ENCODE measurements around the gene CPEB1. TPM values are rescaled to one million over a fixed set of nuclear protein-coding genes. Genes with fewer than 3 reads are reported as not detected.

The CPEB1 gene
- total RNA-seq, 1 donor from 2014 or later = 2.7 TPM

DNA sequence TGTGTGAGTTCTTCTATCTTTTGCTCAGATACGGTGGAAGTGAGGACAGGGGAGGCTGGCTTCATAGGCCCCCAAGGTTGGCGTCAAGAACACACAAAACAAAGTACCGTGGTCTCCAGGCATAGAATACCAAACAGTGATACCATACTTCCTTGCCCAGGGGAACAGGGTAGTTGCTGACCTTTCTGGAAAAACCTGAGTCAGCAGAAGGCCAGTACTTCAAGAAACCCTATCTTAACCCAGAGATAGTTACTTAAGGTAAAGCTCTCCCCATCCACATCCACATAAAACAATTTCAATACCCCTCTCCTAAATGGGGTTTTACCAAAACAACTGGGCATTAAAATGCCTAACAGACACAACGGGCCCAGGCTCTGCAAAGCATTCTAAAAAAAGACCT lies 77.3 kb downstream of the CPEB1 start:
- no peak overlapping the region for H3K4me3 Mint-ChIP-seq (ENCODE audit: unreplicated experiment)
- H3K27me3 Mint-ChIP-seq (ENCODE audit: low read depth) = peaks cover 5% of the 10 kb centered on the region
- peaks cover 18% of the 10 kb centered on the region for H3K4me1 Mint-ChIP-seq (ENCODE audit: low read depth)
- H3K9me3 Mint-ChIP-seq (ENCODE audit: low read depth) = no peaks in the 10 kb centered on the region
- no peak for TF ChIP-seq CTCF (IDR thresholded peaks at IDR 0.05)
- no peak overlapping the region for H3K27ac Mint-ChIP-seq (ENCODE audit: unreplicated experiment)
- H3K36me3 Mint-ChIP-seq (ENCODE audit: low read depth) = no peaks in the 10 kb centered on the region
- DNase-seq (ENCODE audit: low spot score) = no peak

- Mint-ChIP-seq H3K4me3 (ENCODE audit: unreplicated experiment) (no peak overlapping the region), H3K27me3 (ENCODE audit: low read depth) (peaks cover 5% of the 10 kb centered on the region), H3K27ac (ENCODE audit: unreplicated experiment) (no peak overlapping the region), H3K4me1 (ENCODE audit: low read depth) (peaks cover 18% of the 10 kb centered on the region), H3K9me3 (ENCODE audit: low read depth) (no peaks in the 10 kb centered on the region), H3K36me3 (ENCODE audit: low read depth) (no peaks in the 10 kb centered on the region)
- DNase-seq (ENCODE audit: low spot score) = no peak
- no peak for TF ChIP-seq CTCF (IDR thresholded peaks at IDR 0.05)
These were observed 78.2 kb downstream of the CPEB1 start for GRCh38 chr15:82568986-82569385.

- TF ChIP-seq CTCF (IDR thresholded peaks at IDR 0.05) = no peak
- no peak overlapping the region for H3K4me3 Mint-ChIP-seq (ENCODE audit: unreplicated experiment)
- no peak for DNase-seq (ENCODE audit: low spot score)
These were observed 79.5 kb downstream of the CPEB1 start for GRCh38 chr15:82567661-82568060.

GRCh38 chr15:82566690-82567089 lies 80.5 kb downstream of the CPEB1 start:
- Mint-ChIP-seq H3K4me1 (ENCODE audit: low read depth) (peaks cover 13% of the 10 kb centered on the region), H3K27me3 (ENCODE audit: low read depth) (peaks cover 3% of the 10 kb centered on the region), H3K27ac (ENCODE audit: unreplicated experiment) (peak overlapping the region; percentile 12), H3K9me3 (ENCODE audit: low read depth) (no peaks in the 10 kb centered on the region), H3K36me3 (ENCODE audit: low read depth) (no peaks in the 10 kb centered on the region), H3K4me3 (ENCODE audit: unreplicated experiment) (no peak overlapping the region)
- DNase-seq (ENCODE audit: low spot score) = no peak
- TF ChIP-seq CTCF (IDR thresholded peaks at IDR 0.05) = no peak

More at GRCh38 chr15:82567661-82568060, 79.5 kb downstream of the CPEB1 start:
- Mint-ChIP-seq H3K4me1 (ENCODE audit: low read depth) (peaks cover 18% of the 10 kb centered on the region), H3K27ac (ENCODE audit: unreplicated experiment) (no peak overlapping the region), H3K27me3 (ENCODE audit: low read depth) (peaks cover 3% of the 10 kb centered on the region), H3K36me3 (ENCODE audit: low read depth) (no peaks in the 10 kb centered on the region), H3K9me3 (ENCODE audit: low read depth) (no peaks in the 10 kb centered on the region)

DNA sequence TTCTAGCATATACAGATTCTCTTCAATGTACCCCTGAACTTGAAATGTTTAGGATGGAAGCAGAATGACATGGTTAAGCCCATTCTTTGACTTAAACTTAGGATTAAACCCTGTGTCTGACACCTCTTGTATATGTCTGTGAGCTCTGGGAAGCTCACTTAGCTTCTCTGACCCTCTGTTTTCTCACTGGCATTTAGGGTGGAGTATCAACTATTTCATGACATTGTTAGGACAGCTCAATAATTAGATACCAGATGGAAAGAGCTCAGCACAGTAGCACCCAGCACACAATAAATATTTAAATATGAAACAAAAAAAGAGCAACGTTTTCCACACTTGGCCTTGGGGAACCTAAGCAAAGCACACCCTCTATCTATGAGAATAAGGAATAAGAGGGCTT lies 88.7 kb downstream of the CPEB1 start:
- Mint-ChIP-seq H3K4me1 (ENCODE audit: low read depth) (no peaks in the 10 kb centered on the region), H3K27me3 (ENCODE audit: low read depth) (peaks cover 28% of the 10 kb centered on the region), H3K4me3 (ENCODE audit: unreplicated experiment) (no peak overlapping the region), H3K27ac (ENCODE audit: unreplicated experiment) (no peak overlapping the region), H3K9me3 (ENCODE audit: low read depth) (no peaks in the 10 kb centered on the region), H3K36me3 (ENCODE audit: low read depth) (no peaks in the 10 kb centered on the region)
- TF ChIP-seq CTCF (IDR thresholded peaks at IDR 0.05) = no peak
- DNase-seq (ENCODE audit: low spot score) = no peak

All from chondrocyte (in vitro differentiated cells).